ENCODE data around the gene TMEM44. TPM values are rescaled to one million over a fixed set of nuclear protein-coding genes. Genes with fewer than 3 reads are reported as not detected.

TMEM44 gene
- total and polyA plus RNA-seq, 9 of the 15 experiments (the other 6 are each of a cell fraction or from before 2014, with no cell fraction given), result 0.53 to 18.1 (median 11.3) TPM

DNA sequence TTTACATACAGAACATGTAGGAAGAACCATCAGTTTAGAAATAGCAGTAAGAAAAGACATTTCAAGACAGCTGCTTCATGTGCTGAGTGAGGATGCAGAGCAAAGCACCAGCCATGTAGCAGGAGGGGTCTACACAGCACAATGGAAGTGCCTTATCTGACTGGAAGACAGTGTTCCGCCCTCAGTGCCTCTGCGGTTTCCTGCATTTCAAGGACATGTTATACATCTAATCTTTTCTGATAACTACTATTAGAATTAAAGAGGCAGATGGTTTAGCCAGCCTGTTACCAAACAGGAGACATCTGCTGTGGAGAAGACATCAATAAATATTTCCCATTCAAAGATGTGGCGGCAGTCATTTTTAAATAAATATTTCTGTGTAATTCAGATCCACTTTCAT lies 28.2 kb upstream of the TMEM44 start (continued):
- TF ChIP-seq, protein P1, sequence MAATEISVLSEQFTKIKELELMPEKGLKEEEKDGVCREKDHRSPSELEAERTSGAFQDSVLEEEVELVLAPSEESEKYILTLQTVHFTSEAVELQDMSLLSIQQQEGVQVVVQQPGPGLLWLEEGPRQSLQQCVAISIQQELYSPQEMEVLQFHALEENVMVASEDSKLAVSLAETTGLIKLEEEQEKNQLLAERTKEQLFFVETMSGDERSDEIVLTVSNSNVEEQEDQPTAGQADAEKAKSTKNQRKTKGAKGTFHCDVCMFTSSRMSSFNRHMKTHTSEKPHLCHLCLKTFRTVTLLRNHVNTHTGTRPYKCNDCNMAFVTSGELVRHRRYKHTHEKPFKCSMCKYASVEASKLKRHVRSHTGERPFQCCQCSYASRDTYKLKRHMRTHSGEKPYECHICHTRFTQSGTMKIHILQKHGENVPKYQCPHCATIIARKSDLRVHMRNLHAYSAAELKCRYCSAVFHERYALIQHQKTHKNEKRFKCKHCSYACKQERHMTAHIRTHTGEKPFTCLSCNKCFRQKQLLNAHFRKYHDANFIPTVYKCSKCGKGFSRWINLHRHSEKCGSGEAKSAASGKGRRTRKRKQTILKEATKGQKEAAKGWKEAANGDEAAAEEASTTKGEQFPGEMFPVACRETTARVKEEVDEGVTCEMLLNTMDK (IDR thresholded peaks at IDR 0.05; ENCODE audit: borderline replicate concordance, insufficient read depth, low read depth, low read length, poor library complexity, severe bottlenecking), result no peak
- no peak for TF ChIP-seq SIN3B (IDR thresholded peaks at IDR 0.05; ENCODE audit: low read depth)
- no peak for TF ChIP-seq ZZZ3 (IDR thresholded peaks at IDR 0.05)
- no peak for TF ChIP-seq ZBTB7A (IDR thresholded peaks at IDR 0.05; ENCODE audit: borderline replicate concordance, control insufficient read depth, low read depth, low read length)
- no peak for TF ChIP-seq ADNP (tag; IDR thresholded peaks at IDR 0.05)

DNA sequence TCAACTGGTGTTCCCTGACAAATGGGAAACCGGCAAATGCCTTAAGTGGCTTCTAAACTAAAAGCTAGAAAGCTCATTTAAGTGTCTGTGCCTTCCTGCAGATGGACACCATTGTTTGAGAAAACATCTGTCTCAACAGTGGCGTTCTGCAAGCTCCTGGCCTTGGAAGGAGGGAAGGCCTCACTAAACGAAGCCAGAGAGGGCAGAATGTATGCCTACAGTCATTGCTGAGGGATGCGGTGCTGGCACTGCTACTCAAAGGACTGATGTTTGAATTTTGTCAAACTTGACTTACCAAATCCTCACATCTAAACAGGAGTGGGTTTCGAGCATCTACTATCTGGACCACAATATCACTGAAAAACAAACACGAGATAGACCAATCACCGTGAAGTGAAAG lies 26.6 kb upstream of the TMEM44 start:
- 81% methylated on average over 7 of the region's 7 CpGs for WGBS (ENCODE audit: insufficient coverage, low coverage, missing lambda C conversion rate)
- no peak for ATAC-seq
- peaks cover 62% of the 10 kb centered on the region for H3K36me3 ChIP-seq (ENCODE audit: control insufficient read depth, insufficient read depth, low read length)
- FAIRE-seq, result no peak
- intact Hi-C loops (cut with micrococcal nuclease) (no loop called here), in situ Hi-C loops (cut with MboI) (no loop called here)
- H3K27me3 ChIP-seq (ENCODE audit: control insufficient read depth in 2 of 2, insufficient read depth in 2 of 2, low read length in 2 of 2), result no peaks in the 10 kb centered on the region
- TF ChIP-seq ZNF764 (CRISPR knock-in tag; IDR thresholded peaks at IDR 0.05; ENCODE audit: low read depth) (no peak), TEAD2 (tag; IDR thresholded peaks at IDR 0.05) (no peak)
- ChIA-PET CTCF (ENCODE audit: low intra/inter-chr PET ratio) (no interaction called here), POLR2A (interaction anchor here (0.8 kb wide), 1 partner anchor 12 kb away, joined by 5 read pairs; no protein-coding TSS in a partner anchor)
- H3K4me2 ChIP-seq (ENCODE audit: insufficient read depth, low read length), result no peak overlapping the region
- H3K27ac ChIP-seq (ENCODE audit: extremely low read depth, low read depth, low read length), result no peak overlapping the region
- H3K4me1 ChIP-seq (replicated peaks in 1 of 2; ENCODE audit: control insufficient read depth in 2 of 2, insufficient read depth in 2 of 2, low read length in 2 of 2), result no peaks in the 10 kb centered on the region
- DNase-seq (ENCODE audit: extremely low read depth in 1 of 4, low spot score in 3 of 4), result no peak
- H2AFZ ChIP-seq (ENCODE audit: low read depth, low read length), result no peak overlapping the region
- H4K20me1 ChIP-seq (replicated peaks; ENCODE audit: control insufficient read depth, insufficient read depth, low read length), result no peaks in the 10 kb centered on the region; the same call in 1 of the 2 replicates
- no TSS peak for BruUV-seq (replicated peaks)
- no peak overlapping the region for H3K4me3 ChIP-seq
- no peaks in the 10 kb centered on the region for H3K9me3 ChIP-seq (replicated peaks; ENCODE audit: control insufficient read depth, insufficient read depth, low read depth, low read length)
- H3K79me2 ChIP-seq (ENCODE audit: control insufficient read depth, insufficient read depth, low read length), result peaks cover 3% of the 10 kb centered on the region; the same call in 1 of the 3 replicates
- no peak overlapping the region for H3K9ac ChIP-seq (ENCODE audit: insufficient read depth in 1 of 2, low read depth in 2 of 2, low read length in 2 of 2)
- H3K9me1 ChIP-seq (ENCODE audit: control insufficient read depth, insufficient read depth, low read length), result no peaks in the 10 kb centered on the region
